Measurements from ENCODE around the gene SCGB3A2.

- TF ChIP-seq CTCF (IDR thresholded peaks at IDR 0.05): no peak
- TF ChIP-seq EZH2phosphoT487 (IDR thresholded peaks at IDR 0.05): no peak
- TF ChIP-seq EZH2 (IDR thresholded peaks at IDR 0.05): no peak
These were observed 35.3 kb downstream of the SCGB3A2 start for GRCh38 chr5:147913786-147914185.
